ENCODE data around the gene DUOX2. TPM values are rescaled to one million over a fixed set of nuclear protein-coding genes. Genes with fewer than 3 reads are reported as not detected.

The DUOX2 gene
- total and polyA plus RNA-seq, 2 of the 13 experiments (the other 11 are each of a cell fraction or from before 2014, with no cell fraction given) = 0.08 TPM; not detected in 1

DNA sequence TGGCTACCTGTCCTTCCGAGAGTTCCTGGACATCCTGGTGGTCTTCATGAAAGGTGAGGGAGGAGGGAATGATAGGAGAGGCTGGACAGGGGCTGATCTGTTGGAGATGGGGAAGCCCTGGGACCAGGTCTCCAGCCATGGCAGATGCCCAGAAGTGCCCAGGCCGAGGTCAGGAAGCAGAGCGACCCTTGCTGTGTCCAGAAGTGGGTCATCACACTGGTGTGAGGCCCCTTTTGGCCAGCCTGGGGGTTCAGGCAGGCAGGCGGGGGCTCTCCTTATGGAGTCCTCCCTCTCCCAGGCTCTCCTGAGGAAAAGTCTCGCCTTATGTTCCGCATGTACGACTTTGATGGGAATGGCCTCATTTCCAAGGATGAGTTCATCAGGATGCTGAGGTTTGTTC, 33.6 kb upstream of the DUOX2 start (continued):
- TF ChIP-seq RORA (CRISPR knock-in tag; IDR thresholded peaks at IDR 0.05) = no peak

DNA sequence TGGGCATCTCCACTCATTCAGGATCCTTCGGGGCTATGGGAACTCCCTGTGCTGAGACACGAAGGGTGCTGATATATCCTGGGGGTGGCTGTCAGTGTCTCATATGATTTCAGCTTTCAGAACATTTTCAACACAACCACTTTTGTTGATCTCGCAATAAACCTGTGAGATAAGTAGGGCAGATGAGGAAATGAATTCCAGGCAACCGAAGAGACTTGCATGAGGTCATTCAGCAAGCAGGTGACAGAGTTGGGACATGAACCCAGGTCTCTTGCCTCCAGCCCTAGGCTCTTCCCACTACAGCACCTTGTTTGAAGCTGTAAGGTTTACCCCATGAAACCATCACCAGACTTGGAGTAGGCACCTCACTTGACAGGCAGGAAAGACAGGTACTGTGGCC, 32.4 kb upstream of the DUOX2 start:
- no TSS peak for BruUV-seq (replicated peaks)
- peaks cover 0 to 27% of the 10 kb centered on the region in 2 experiments; a peak in 1 of 5 replicates for H3K27me3 ChIP-seq (ENCODE audit: control insufficient read depth in 1 of 2, insufficient read depth in 2 of 2, low read length in 2 of 2)
- ChIA-PET POLR2A (no interaction called here), CTCF (ENCODE audit: low intra/inter-chr PET ratio, low total read pairs) (no interaction called here)
- no peaks in the 10 kb centered on the region for H3K36me3 ChIP-seq (replicated peaks in 1 of 2; ENCODE audit: control insufficient read depth in 1 of 2, insufficient read depth in 2 of 2, low read length in 2 of 2)
- no peak overlapping the region for H3K4me2 ChIP-seq (ENCODE audit: low read depth, low read length)
- H3K79me2 ChIP-seq (ENCODE audit: insufficient read depth, low read length) = no peaks in the 10 kb centered on the region
- H3K4me3 ChIP-seq (replicated peaks in 1 of 3; ENCODE audit: insufficient read depth in 1 of 3, low read depth in 2 of 3, low read length in 3 of 3) = no peak overlapping the region
- no peak overlapping the region for H3K27ac ChIP-seq (ENCODE audit: extremely low read length, insufficient read depth, low read length)
- H3K9ac ChIP-seq (ENCODE audit: insufficient read depth, low read depth, low read length) = no peak overlapping the region
- H3K9me3 ChIP-seq (ENCODE audit: low read length) = no peaks in the 10 kb centered on the region
- no peak overlapping the region for H2AFZ ChIP-seq (ENCODE audit: low read length)
- ATAC-seq (no peak), FAIRE-seq (no peak), DNase-seq (ENCODE audit: low spot score) (no peak)
- peaks cover 8% of the 10 kb centered on the region for H3K4me1 ChIP-seq (ENCODE audit: insufficient read depth, low read length)
- 39% methylated on average over 4 of the region's 4 CpGs for WGBS (ENCODE audit: low lambda C conversion rate)
- TF ChIP-seq NKX3-1 (CRISPR knock-in tag; IDR thresholded peaks at IDR 0.05) = no peak
- no peak for TF ChIP-seq ZBTB38 (CRISPR knock-in tag; IDR thresholded peaks at IDR 0.05)
- no peak for TF ChIP-seq ZNF430 (CRISPR knock-in tag; IDR thresholded peaks at IDR 0.05)
- TF ChIP-seq ZNF446 (CRISPR knock-in tag; IDR thresholded peaks at IDR 0.05) = no peak
- no peak for TF ChIP-seq ZNF382 (CRISPR knock-in tag; IDR thresholded peaks at IDR 0.05; ENCODE audit: borderline replicate concordance)
- no peak for TF ChIP-seq ZNF660 (CRISPR knock-in tag; IDR thresholded peaks at IDR 0.05; ENCODE audit: borderline replicate concordance, low read depth)
- intact Hi-C loops (cut with micrococcal nuclease; ENCODE audit: unreplicated experiment) = no loop called here
- in situ Hi-C loops (cut with HindIII; ENCODE audit: extremely low pct_ligation_motif_present, low pct_unique_long_range_greater_than_20kb) = no loop called here
- H4K20me1 ChIP-seq (ENCODE audit: insufficient read depth, low read length) = no peaks in the 10 kb centered on the region

DNA sequence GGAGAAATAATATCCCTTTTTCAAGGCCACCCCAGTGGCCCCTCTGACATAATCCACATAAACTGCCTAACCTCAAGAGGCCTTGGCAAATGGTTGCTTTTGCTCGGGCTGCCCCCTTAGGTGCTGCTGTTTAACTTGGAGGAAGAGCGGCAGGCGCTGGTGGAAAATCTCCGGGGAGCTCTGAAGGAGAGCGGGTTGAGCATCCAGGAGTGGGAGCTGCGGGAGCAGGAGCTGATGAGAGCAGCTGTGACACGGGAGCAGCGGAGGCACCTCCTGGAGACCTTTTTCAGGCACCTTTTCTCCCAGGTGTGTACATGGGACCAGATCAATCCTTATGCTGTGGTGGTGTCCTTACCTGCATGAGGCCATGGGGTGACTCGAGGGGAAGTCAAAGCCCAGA, 30.8 kb upstream of the DUOX2 start:
- in situ Hi-C loops (cut with HindIII; ENCODE audit: extremely low pct_ligation_motif_present, low pct_unique_long_range_greater_than_20kb) = no loop called here
- WGBS (ENCODE audit: low lambda C conversion rate) = 63% methylated on average over 8 of the region's 9 CpGs
- no peaks in the 10 kb centered on the region for H4K20me1 ChIP-seq (ENCODE audit: insufficient read depth, low read length)
- TF ChIP-seq ZNF687 (CRISPR knock-in tag; IDR thresholded peaks at IDR 0.05) (no peak), PHF5A (CRISPR knock-in tag; IDR thresholded peaks at IDR 0.05; ENCODE audit: low read depth, unreplicated experiment) (no peak), TEAD2 (CRISPR knock-in tag; IDR thresholded peaks at IDR 0.05) (no peak)

More for the DNA sequence above, 30.8 kb upstream of the DUOX2 start:
- Histone ChIP-seq H3K27me3 (ENCODE audit: control insufficient read depth in 1 of 2, insufficient read depth in 2 of 2, low read length in 2 of 2) (peaks cover 0 to 27% of the 10 kb centered on the region in 2 experiments; a peak in 1 of 5 replicates), H2AFZ (ENCODE audit: low read length) (no peak overlapping the region), H3K36me3 (replicated peaks in 1 of 2; ENCODE audit: control insufficient read depth in 1 of 2, insufficient read depth in 2 of 2, low read length in 2 of 2) (no peaks in the 10 kb centered on the region), H3K4me2 (ENCODE audit: low read depth, low read length) (no peak overlapping the region), H3K4me1 (ENCODE audit: insufficient read depth, low read length) (peaks cover 8% of the 10 kb centered on the region), H3K4me3 (replicated peaks in 1 of 3; ENCODE audit: insufficient read depth in 1 of 3, low read depth in 2 of 3, low read length in 3 of 3) (no peak overlapping the region), H3K9me3 (ENCODE audit: low read length) (no peaks in the 10 kb centered on the region), H3K79me2 (ENCODE audit: insufficient read depth, low read length) (no peaks in the 10 kb centered on the region), H3K9ac (ENCODE audit: insufficient read depth, low read depth, low read length) (no peak overlapping the region), H3K27ac (ENCODE audit: extremely low read length, insufficient read depth, low read length) (no peak overlapping the region)
- no peak for ATAC-seq
- ChIA-PET CTCF (ENCODE audit: low intra/inter-chr PET ratio, low total read pairs) (no interaction called here), POLR2A (no interaction called here)
- no TSS peak for BruUV-seq (replicated peaks)
- intact Hi-C loops (cut with micrococcal nuclease; ENCODE audit: unreplicated experiment) = no loop called here
- no peak for DNase-seq (ENCODE audit: low spot score)
- FAIRE-seq = no peak
